Measurements from ENCODE around the gene HSD17B14.
"Not testable (repeated sequence)": the region's sequence is repeated elsewhere in the genome, so short reads cannot be mapped to it uniquely, and the experiment has no call there.

Gene HSD17B14

GRCh38 chr19:48867123-48867745, 30.9 kb upstream of the HSD17B14 start:
- no peak for DNase-seq (ENCODE audit: low read depth in 2 of 2)

GRCh38 chr19:48866692-48867091, 30.4 kb upstream of the HSD17B14 start:
- no peak for DNase-seq (ENCODE audit: low read depth in 2 of 2)

- DNase-seq (ENCODE audit: low read depth in 2 of 2), result no peak
Measured at GRCh38 chr19:48862827-48863226, 26.5 kb upstream of the HSD17B14 start.

- no peak for DNase-seq (ENCODE audit: low read depth in 2 of 2)
Measured at GRCh38 chr19:48861313-48861712, 25.0 kb upstream of the HSD17B14 start.

GRCh38 chr19:48859711-48860572, 23.7 kb upstream of the HSD17B14 start:
- DNase-seq (ENCODE audit: low read depth in 2 of 2), result no peak

GRCh38 chr19:48858984-48859710, 22.9 kb upstream of the HSD17B14 start:
- peak; percentile 67 to 79 for DNase-seq (ENCODE audit: low read depth in 2 of 2)

GRCh38 chr19:48856921-48857320, 20.6 kb upstream of the HSD17B14 start:
- DNase-seq (ENCODE audit: low read depth in 2 of 2), result no peak

GRCh38 chr19:48854103-48854502, 17.8 kb upstream of the HSD17B14 start:
- no peak for DNase-seq (ENCODE audit: low read depth in 2 of 2)

- DNase-seq (ENCODE audit: low read depth in 2 of 2), result no peak
Measured at GRCh38 chr19:48853483-48853882, 17.2 kb upstream of the HSD17B14 start.

- DNase-seq (ENCODE audit: low read depth in 2 of 2), result no peak
Measured at GRCh38 chr19:48852292-48852691, 16.0 kb upstream of the HSD17B14 start.

- not testable (repeated sequence) for DNase-seq (ENCODE audit: low read depth in 2 of 2)
Measured at GRCh38 chr19:48846659-48847058, 10.4 kb upstream of the HSD17B14 start.

- DNase-seq (ENCODE audit: low read depth in 2 of 2), result no peak
Measured at GRCh38 chr19:48845384-48845783, 9.1 kb upstream of the HSD17B14 start.

GRCh38 chr19:48844472-48844871, 8.2 kb upstream of the HSD17B14 start:
- no peak for DNase-seq (ENCODE audit: low read depth in 2 of 2)

- DNase-seq (ENCODE audit: low read depth in 2 of 2), result no peak
Measured at GRCh38 chr19:48842789-48843162, 6.5 kb upstream of the HSD17B14 start.

GRCh38 chr19:48841571-48841970, 5.3 kb upstream of the HSD17B14 start:
- DNase-seq (ENCODE audit: low read depth in 2 of 2), result no peak

GRCh38 chr19:48841047-48841446, 4.8 kb upstream of the HSD17B14 start:
- no peak for DNase-seq (ENCODE audit: low read depth in 2 of 2)

GRCh38 chr19:48837687-48838086, 1.4 kb upstream of the HSD17B14 start:
- DNase-seq (ENCODE audit: low read depth in 2 of 2), result no peak

GRCh38 chr19:48837051-48837524, 797 bp upstream of the HSD17B14 start:
- DNase-seq (ENCODE audit: low read depth in 2 of 2), result peak; percentile 74 to 83

GRCh38 chr19:48835734-48836088, 580 bp downstream of the HSD17B14 start:
- peak; percentile 86 to 95 for DNase-seq (ENCODE audit: low read depth in 2 of 2)

GRCh38 chr19:48833977-48834376, 2.3 kb downstream of the HSD17B14 start:
- DNase-seq (ENCODE audit: low read depth in 2 of 2), result no peak

- no peak for DNase-seq (ENCODE audit: low read depth in 2 of 2)
Measured at GRCh38 chr19:48833049-48833448, 3.2 kb downstream of the HSD17B14 start.

- no peak for DNase-seq (ENCODE audit: low read depth in 2 of 2)
Measured at GRCh38 chr19:48830965-48831364, 5.3 kb downstream of the HSD17B14 start.

- no peak for DNase-seq (ENCODE audit: low read depth in 2 of 2)
Measured at GRCh38 chr19:48830088-48830487, 6.2 kb downstream of the HSD17B14 start.

Data from stimulated activated CD8-positive, alpha-beta memory T cell treated with anti-CD3 and anti-CD28 coated beads, Interleukin-2, amount 100 ng/mL, for 48 hours (primary cell).